ENCODE results near the gene EIF4ENIF1. TPM values are rescaled to one million over a fixed set of nuclear protein-coding genes. Genes with fewer than 3 reads are reported as not detected.

The EIF4ENIF1 gene
- total RNA-seq, 3 donors from 2014 or later (not counting 1 experiment from before 2014, with no cell fraction given) = 31.1 to 41.7 (median 41.2) TPM

DNA sequence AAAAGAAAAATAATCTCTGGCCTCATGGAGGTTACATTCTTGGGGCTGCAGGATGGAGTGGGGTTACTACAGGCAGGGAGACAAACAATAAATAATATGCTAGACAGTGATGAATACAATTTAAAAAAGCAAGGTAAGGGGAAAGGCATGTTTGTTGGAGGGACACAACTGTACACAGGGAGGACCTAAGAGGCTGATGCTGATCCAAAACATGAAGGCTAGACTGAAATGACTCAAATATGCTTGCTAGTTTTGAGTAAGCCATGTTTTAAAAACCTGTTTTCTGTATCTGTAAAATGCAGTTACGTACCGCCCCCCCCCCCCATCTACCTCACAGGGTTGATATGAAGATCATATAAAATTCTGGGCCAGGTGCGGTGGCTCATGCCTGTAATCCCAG is 44.0 kb downstream of the EIF4ENIF1 start:
- no peak for DNase-seq
- WGBS (ENCODE audit: insufficient coverage) = 100% methylated on average over 1 of the region's 3 CpGs
- Mint-ChIP-seq H3K36me3 (peaks cover 7% of the 10 kb centered on the region), H3K4me1 (no peaks in the 10 kb centered on the region), H3K4me3 (no peak overlapping the region), H3K9me3 (no peaks in the 10 kb centered on the region), H3K27ac (no peak overlapping the region), H3K27me3 (ENCODE audit: low read depth in 2 of 2) (no peaks in the 10 kb centered on the region)
- intact Hi-C loops (cut with micrococcal nuclease) = no loop called here
- Histone ChIP-seq H3K9me3 (ENCODE audit: control insufficient read depth, insufficient read depth, low read length) (no peaks in the 10 kb centered on the region), H3K27me3 (ENCODE audit: control insufficient read depth, insufficient read depth, low read length) (no peaks in the 10 kb centered on the region), H3K4me1 (ENCODE audit: control insufficient read depth, insufficient read depth, low read length) (no peaks in the 10 kb centered on the region), H3K27ac (ENCODE audit: low read length) (no peak overlapping the region), H3K4me3 (ENCODE audit: low read length) (no peak overlapping the region), H3K36me3 (ENCODE audit: control insufficient read depth, insufficient read depth, low read length) (peaks cover 60% of the 10 kb centered on the region)
- no peak for ATAC-seq
- TF ChIP-seq, protein P1, sequence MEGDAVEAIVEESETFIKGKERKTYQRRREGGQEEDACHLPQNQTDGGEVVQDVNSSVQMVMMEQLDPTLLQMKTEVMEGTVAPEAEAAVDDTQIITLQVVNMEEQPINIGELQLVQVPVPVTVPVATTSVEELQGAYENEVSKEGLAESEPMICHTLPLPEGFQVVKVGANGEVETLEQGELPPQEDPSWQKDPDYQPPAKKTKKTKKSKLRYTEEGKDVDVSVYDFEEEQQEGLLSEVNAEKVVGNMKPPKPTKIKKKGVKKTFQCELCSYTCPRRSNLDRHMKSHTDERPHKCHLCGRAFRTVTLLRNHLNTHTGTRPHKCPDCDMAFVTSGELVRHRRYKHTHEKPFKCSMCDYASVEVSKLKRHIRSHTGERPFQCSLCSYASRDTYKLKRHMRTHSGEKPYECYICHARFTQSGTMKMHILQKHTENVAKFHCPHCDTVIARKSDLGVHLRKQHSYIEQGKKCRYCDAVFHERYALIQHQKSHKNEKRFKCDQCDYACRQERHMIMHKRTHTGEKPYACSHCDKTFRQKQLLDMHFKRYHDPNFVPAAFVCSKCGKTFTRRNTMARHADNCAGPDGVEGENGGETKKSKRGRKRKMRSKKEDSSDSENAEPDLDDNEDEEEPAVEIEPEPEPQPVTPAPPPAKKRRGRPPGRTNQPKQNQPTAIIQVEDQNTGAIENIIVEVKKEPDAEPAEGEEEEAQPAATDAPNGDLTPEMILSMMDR (IDR thresholded peaks at IDR 0.05) = no peak

DNA sequence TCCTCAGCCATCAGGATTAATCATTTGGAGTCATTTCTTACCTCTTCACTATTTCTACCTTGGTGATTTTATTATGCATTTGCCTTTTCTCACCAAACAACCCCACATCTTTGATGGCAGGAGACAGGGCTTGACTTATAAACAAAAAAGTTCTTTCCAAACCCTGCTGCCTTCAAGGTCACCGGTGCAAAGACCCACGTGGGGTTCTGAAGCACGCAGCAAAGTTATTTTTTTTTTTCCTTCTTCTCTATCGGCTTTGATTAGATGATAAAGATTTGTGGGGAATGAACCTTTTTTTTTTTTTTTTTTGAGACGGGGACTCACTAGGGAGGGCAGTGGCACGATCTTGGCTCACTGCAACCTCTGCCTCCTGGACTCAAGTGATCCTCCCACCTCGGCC is 46.1 kb downstream of the EIF4ENIF1 start:
- H3K27me3 ChIP-seq (ENCODE audit: control insufficient read depth, insufficient read depth, low read length) = no peaks in the 10 kb centered on the region
- intact Hi-C loops (cut with micrococcal nuclease) = no loop called here
- no peaks in the 10 kb centered on the region for H3K9me3 Mint-ChIP-seq
- H3K4me3 Mint-ChIP-seq = no peak overlapping the region
- H3K27ac ChIP-seq (ENCODE audit: low read length) = no peak overlapping the region
- no peaks in the 10 kb centered on the region for H3K4me1 Mint-ChIP-seq
- DNase-seq (no peak), ATAC-seq (no peak)
- peaks cover 76% of the 10 kb centered on the region for H3K36me3 ChIP-seq (ENCODE audit: control insufficient read depth, insufficient read depth, low read length)
- H3K4me3 ChIP-seq (ENCODE audit: low read length) = no peak overlapping the region
- WGBS (ENCODE audit: insufficient coverage) = 100% methylated on average over 5 of the region's 7 CpGs
- H3K4me1 ChIP-seq (ENCODE audit: control insufficient read depth, insufficient read depth, low read length) = no peaks in the 10 kb centered on the region
- H3K27me3 Mint-ChIP-seq (ENCODE audit: low read depth in 2 of 2) = no peaks in the 10 kb centered on the region
- no peak overlapping the region for H3K27ac Mint-ChIP-seq
- peaks cover 7% of the 10 kb centered on the region for H3K36me3 Mint-ChIP-seq
- no peaks in the 10 kb centered on the region for H3K9me3 ChIP-seq (ENCODE audit: control insufficient read depth, insufficient read depth, low read length)
- TF ChIP-seq, protein P1 (IDR thresholded peaks at IDR 0.05) = no peak

DNA sequence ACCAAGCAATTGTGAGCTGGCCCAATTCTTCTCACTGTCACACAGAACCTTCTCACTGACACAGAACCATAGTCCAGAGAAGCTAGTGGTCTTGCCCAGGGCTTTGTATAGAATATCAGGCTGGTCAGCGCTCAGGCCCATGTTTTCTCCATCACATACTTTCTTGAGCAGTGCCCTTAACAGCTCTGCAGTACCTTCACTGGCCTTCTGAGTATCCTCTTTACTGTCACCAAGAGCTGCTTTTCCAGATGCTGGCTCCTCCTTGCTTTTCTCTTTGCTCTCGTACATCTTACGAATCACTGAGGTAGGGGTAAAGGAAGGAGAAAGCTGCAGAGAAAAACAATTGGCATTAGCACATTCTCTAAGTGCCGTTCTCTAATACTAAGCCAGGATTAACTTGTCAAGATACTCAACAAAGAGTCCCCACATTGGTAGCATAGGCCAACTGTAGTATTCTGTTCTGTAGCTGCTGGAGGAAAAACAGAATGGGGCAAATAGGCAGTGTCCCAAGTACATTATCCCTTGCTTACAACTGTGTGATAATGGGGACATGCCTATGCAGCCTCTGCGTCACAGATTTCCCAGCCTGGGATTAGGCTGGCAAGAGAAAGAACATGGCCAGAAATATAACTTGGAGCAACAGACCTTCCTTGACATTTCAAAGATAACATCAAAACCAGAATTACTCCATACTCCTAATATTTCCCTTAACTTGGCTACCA is 46.7 kb downstream of the EIF4ENIF1 start:
- no peak overlapping the region for H3K4me3 ChIP-seq (ENCODE audit: low read length)
- H3K9me3 ChIP-seq (ENCODE audit: control insufficient read depth, insufficient read depth, low read length) = no peaks in the 10 kb centered on the region
- peaks cover 78% of the 10 kb centered on the region for H3K36me3 ChIP-seq (ENCODE audit: control insufficient read depth, insufficient read depth, low read length)
- TF ChIP-seq, protein P1 (IDR thresholded peaks at IDR 0.05) = no peak
- no peaks in the 10 kb centered on the region for H3K4me1 Mint-ChIP-seq
- ATAC-seq = no peak
- no peak for DNase-seq
- intact Hi-C loops (cut with micrococcal nuclease) = no loop called here
- no peak overlapping the region for H3K4me3 Mint-ChIP-seq
- no peak overlapping the region for H3K27ac ChIP-seq (ENCODE audit: low read length)
- no peaks in the 10 kb centered on the region for H3K27me3 ChIP-seq (ENCODE audit: control insufficient read depth, insufficient read depth, low read length)
- peak overlapping the region in 1 of 2 donors; percentile 45 for H3K27ac Mint-ChIP-seq
- no peaks in the 10 kb centered on the region for H3K4me1 ChIP-seq (ENCODE audit: control insufficient read depth, insufficient read depth, low read length)
- no peaks in the 10 kb centered on the region for H3K9me3 Mint-ChIP-seq
- H3K27me3 Mint-ChIP-seq (ENCODE audit: low read depth in 2 of 2) = no peaks in the 10 kb centered on the region
- 95% methylated on average over 5 of the region's 5 CpGs for WGBS (ENCODE audit: insufficient coverage)
- peaks cover 7% of the 10 kb centered on the region for H3K36me3 Mint-ChIP-seq

DNA sequence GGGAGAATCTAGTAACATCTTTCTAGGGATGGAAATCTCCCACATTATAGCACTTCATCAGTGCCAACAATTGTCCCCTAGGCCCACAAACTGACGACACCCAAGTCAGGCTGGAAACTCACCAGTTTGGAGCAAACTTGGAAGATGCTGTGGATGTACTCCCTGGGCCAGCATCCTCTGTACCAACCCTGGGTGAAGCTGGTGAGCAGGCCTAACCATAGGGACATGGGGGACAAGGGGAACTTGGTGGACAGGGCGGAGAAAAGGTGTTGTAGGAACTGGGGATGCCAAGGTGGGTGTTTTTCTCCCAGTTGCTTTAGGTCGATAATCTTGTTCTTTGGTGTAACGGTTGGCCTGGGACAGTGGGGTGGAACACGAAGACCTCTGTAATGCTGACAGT is 48.0 kb downstream of the EIF4ENIF1 start:
- intact Hi-C loops (cut with micrococcal nuclease) = no loop called here
- Mint-ChIP-seq H3K36me3 (peaks cover 17% of the 10 kb centered on the region), H3K4me3 (no peak overlapping the region), H3K4me1 (no peaks in the 10 kb centered on the region), H3K27ac (peak overlapping the region in 1 of 2 donors; percentile 59), H3K9me3 (no peaks in the 10 kb centered on the region), H3K27me3 (ENCODE audit: low read depth in 2 of 2) (no peaks in the 10 kb centered on the region)
- no peaks in the 10 kb centered on the region for H3K27me3 ChIP-seq (ENCODE audit: control insufficient read depth, insufficient read depth, low read length)
- H3K9me3 ChIP-seq (ENCODE audit: control insufficient read depth, insufficient read depth, low read length) = no peaks in the 10 kb centered on the region
- TF ChIP-seq, protein P1 (IDR thresholded peaks at IDR 0.05) = no peak
- DNase-seq (no peak), ATAC-seq (no peak)
- H3K36me3 ChIP-seq (ENCODE audit: control insufficient read depth, insufficient read depth, low read length) = peaks cover 85% of the 10 kb centered on the region
- 94% methylated on average over 5 of the region's 5 CpGs for WGBS (ENCODE audit: insufficient coverage)
- H3K27ac ChIP-seq (ENCODE audit: low read length) = no peak overlapping the region
- no peaks in the 10 kb centered on the region for H3K4me1 ChIP-seq (ENCODE audit: control insufficient read depth, insufficient read depth, low read length)
- H3K4me3 ChIP-seq (ENCODE audit: low read length) = no peak overlapping the region

Measured in natural killer cell (primary cell).